Measurements from ENCODE around the gene SEPTIN11.
"Not testable (repeated sequence)": the region's sequence is repeated elsewhere in the genome, so short reads cannot be mapped to it uniquely, and the experiment has no call there.

- not testable (repeated sequence) for TF ChIP-seq CTCF (conservative IDR thresholded peaks at IDR 0.05; ENCODE audit: low read depth, low read length); EZH2 (IDR thresholded peaks at IDR 0.05; ENCODE audit: borderline replicate concordance, low read depth, low read length, poor library complexity, severe bottlenecking)
These were observed 14.4 kb downstream of the SEPTIN11 start for GRCh38 chr4:76963927-76964326.
